PFSK-1 (cell line): ENCODE results near the gene CYP2E1.

Experiments
- FOXP2 ChIP-seq: optimal IDR thresholded peaks from 2 replicates; pipeline ENCODE3; 2011; ENCODE audit warnings: borderline replicate concordance, control low read depth, inconsistent platforms; ENCODE audit not compliant: insufficient read depth; ENCODE audit errors: extremely low read length, extremely low read depth
- POLR2AphosphoS5 ChIP-seq: IDR thresholded peaks from 2 replicates; pipeline ENCODE4 v1.6.1; 2012; ENCODE audit warnings: low read depth, mild to moderate bottlenecking, control low read depth, low read length, moderate library complexity
- REST ChIP-seq, 2 experiments: IDR thresholded peaks; 2 replicates each; pipeline versions ENCODE4 v1.6.1 to v1.8.0; 2011 to 2012; ENCODE audit warnings: low read depth in 2 of 2, low read length in 2 of 2, control low read depth in 1 of 2, inconsistent platforms in 1 of 2, mild to moderate bottlenecking in 1 of 2, moderate library complexity in 1 of 2; ENCODE audit not compliant: insufficient read depth in 1 of 2
- SIN3A ChIP-seq: IDR thresholded peaks from 2 replicates; pipeline ENCODE4 v1.6.1; 2012; ENCODE audit warnings: mild to moderate bottlenecking, low read length, moderate library complexity, borderline replicate concordance; ENCODE audit not compliant: insufficient read depth
- TAF1 ChIP-seq: IDR thresholded peaks from 2 replicates; pipeline ENCODE4 v1.6.1; 2012; ENCODE audit warnings: low read length, control low read depth, borderline replicate concordance; ENCODE audit not compliant: insufficient read depth

GRCh38 chr10:133487085-133487484, 40.1 kb upstream of the CYP2E1 start:
- TF ChIP-seq TAF1 = no peak
- TF ChIP-seq REST (IDR thresholded peaks at IDR 0.05; ENCODE audit: insufficient read depth in 1 of 2, low read depth in 2 of 2, low read length in 2 of 2) = no peak
- no peak for TF ChIP-seq POLR2AphosphoS5
- no peak for TF ChIP-seq SIN3A
- no peak for TF ChIP-seq FOXP2
